ENCODE measurements around the gene ADGRD1.

Gene ADGRD1

GRCh38 chr12:131142891-131143657 lies 189.4 kb downstream of the ADGRD1 start:
- Mint-ChIP-seq H3K4me3 (no peak overlapping the region), H3K4me1 (peaks cover 6% of the 10 kb centered on the region), H3K9me3 (no peaks in the 10 kb centered on the region), H3K27ac (no peak overlapping the region), H3K27me3 (peaks cover 41% of the 10 kb centered on the region), H3K36me3 (no peaks in the 10 kb centered on the region)
- no peak for ATAC-seq

- no peak overlapping the region for H3K27ac Mint-ChIP-seq
- peaks cover 6% of the 10 kb centered on the region for H3K9me3 Mint-ChIP-seq
- peaks cover 50% of the 10 kb centered on the region for H3K27me3 Mint-ChIP-seq
- peaks cover 5% of the 10 kb centered on the region for H3K36me3 Mint-ChIP-seq
- no peak overlapping the region for H3K4me3 Mint-ChIP-seq
- peaks cover 6% of the 10 kb centered on the region for H3K4me1 Mint-ChIP-seq
- ATAC-seq, result no peak
These were observed 192.5 kb downstream of the ADGRD1 start for GRCh38 chr12:131146173-131146675.

GRCh38 chr12:131147293-131147692 lies 193.6 kb downstream of the ADGRD1 start:
- Mint-ChIP-seq H3K27ac (no peak overlapping the region), H3K9me3 (peaks cover 9% of the 10 kb centered on the region), H3K4me3 (no peak overlapping the region), H3K27me3 (peaks cover 60% of the 10 kb centered on the region), H3K4me1 (peaks cover 6% of the 10 kb centered on the region), H3K36me3 (peaks cover 5% of the 10 kb centered on the region)
- no peak for ATAC-seq

- Mint-ChIP-seq H3K27me3 (peaks cover 66% of the 10 kb centered on the region), H3K36me3 (peaks cover 5% of the 10 kb centered on the region), H3K4me3 (no peak overlapping the region), H3K4me1 (peaks cover 6% of the 10 kb centered on the region), H3K27ac (no peak overlapping the region), H3K9me3 (peaks cover 9% of the 10 kb centered on the region)
- no peak for ATAC-seq
These were observed 194.2 kb downstream of the ADGRD1 start for GRCh38 chr12:131147894-131148293.

GRCh38 chr12:131151558-131152345 lies 198.0 kb downstream of the ADGRD1 start:
- Mint-ChIP-seq H3K27me3 (peaks cover 75% of the 10 kb centered on the region), H3K9me3 (peaks cover 9% of the 10 kb centered on the region), H3K36me3 (peaks cover 5% of the 10 kb centered on the region), H3K4me1 (no peaks in the 10 kb centered on the region), H3K27ac (no peak overlapping the region), H3K4me3 (no peak overlapping the region)
- no peak for ATAC-seq

GRCh38 chr12:131152587-131152986 lies 198.9 kb downstream of the ADGRD1 start:
- Mint-ChIP-seq H3K27ac (no peak overlapping the region), H3K9me3 (peaks cover 9% of the 10 kb centered on the region), H3K27me3 (peaks cover 69% of the 10 kb centered on the region), H3K4me1 (no peaks in the 10 kb centered on the region), H3K4me3 (no peak overlapping the region), H3K36me3 (peaks cover 5% of the 10 kb centered on the region)
- ATAC-seq, result peak; percentile 48

DNA sequence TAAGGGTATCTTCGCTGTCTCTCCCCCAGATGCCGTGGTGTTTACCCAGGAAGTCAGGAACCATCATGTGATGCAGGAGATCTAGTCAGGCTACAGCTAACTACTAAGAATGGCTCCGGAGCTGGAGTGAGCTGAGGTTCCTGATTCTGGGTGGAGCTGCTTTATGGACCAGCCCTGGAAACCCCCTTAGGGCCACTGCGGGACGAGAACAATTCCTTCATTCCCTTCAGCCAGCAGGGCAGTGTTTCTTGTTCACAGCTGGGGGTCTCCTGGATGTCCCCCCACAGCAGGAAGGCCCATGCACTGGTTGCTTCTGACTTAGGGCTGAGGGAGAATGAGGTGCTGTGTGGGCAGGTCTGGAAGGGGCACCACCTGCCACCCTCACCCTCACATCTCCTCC lies 199.3 kb downstream of the ADGRD1 start:
- no peak overlapping the region for H3K4me3 Mint-ChIP-seq
- no peak for ATAC-seq
- H3K27ac Mint-ChIP-seq, result no peak overlapping the region
- peaks cover 65% of the 10 kb centered on the region for H3K27me3 Mint-ChIP-seq
- no peaks in the 10 kb centered on the region for H3K4me1 Mint-ChIP-seq
- H3K36me3 Mint-ChIP-seq, result peaks cover 5% of the 10 kb centered on the region
- peaks cover 9% of the 10 kb centered on the region for H3K9me3 Mint-ChIP-seq

DNA sequence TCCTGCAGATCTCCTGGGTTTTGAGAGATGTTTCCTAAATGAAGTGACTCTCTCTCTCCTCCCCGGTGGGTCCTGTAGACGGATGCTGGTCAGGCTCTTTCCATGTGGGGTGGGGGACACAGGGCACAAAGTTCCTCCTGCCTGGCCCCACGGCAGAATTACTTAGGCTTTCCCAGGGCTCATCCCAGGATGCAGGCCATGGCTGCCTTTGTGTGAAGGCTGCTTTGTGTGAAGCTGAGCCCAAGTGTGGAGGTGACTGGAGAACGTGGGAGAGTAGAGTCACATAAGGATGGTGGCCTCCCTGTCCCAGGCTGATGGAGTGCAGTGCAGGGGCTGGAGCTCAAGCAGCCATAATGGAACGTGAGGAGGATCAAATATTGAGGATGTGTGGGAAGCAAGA lies 200.2 kb downstream of the ADGRD1 start:
- Mint-ChIP-seq H3K27me3 (peaks cover 57% of the 10 kb centered on the region), H3K4me1 (no peaks in the 10 kb centered on the region), H3K9me3 (peaks cover 9% of the 10 kb centered on the region), H3K27ac (no peak overlapping the region), H3K36me3 (peaks cover 5% of the 10 kb centered on the region), H3K4me3 (no peak overlapping the region)
- no peak for ATAC-seq

GRCh38 chr12:131155131-131155530 lies 201.4 kb downstream of the ADGRD1 start:
- Mint-ChIP-seq H3K4me1 (no peaks in the 10 kb centered on the region), H3K27ac (no peak overlapping the region), H3K9me3 (peaks cover 9% of the 10 kb centered on the region), H3K4me3 (no peak overlapping the region), H3K27me3 (peaks cover 46% of the 10 kb centered on the region), H3K36me3 (peaks cover 5% of the 10 kb centered on the region)
- ATAC-seq, result no peak

DNA sequence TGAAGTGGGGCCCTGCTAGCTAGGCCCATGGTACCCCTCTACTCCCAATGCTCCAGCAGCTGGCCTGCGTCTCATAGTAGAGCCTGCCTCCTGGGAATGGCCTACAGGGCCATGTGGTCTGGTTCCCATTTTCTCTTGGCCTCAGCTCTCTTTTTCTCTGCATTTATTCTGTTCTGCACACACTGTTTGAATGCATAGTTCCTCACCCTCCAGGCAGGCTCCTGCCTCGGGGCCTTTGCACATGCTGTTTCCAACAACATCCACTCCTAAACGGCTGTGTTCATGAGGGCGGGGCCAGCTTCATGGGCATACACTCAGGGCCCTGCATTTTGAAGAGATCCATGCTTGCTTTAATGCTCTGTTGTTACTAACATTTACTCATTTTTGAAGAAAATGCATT lies 204.0 kb downstream of the ADGRD1 start:
- no peak for ATAC-seq

GRCh38 chr12:131159660-131160059 lies 206.0 kb downstream of the ADGRD1 start:
- ATAC-seq, result no peak
- no peak overlapping the region for H3K27ac Mint-ChIP-seq
- H3K4me3 Mint-ChIP-seq, result no peak overlapping the region
- peaks cover 8% of the 10 kb centered on the region for H3K27me3 Mint-ChIP-seq
- H3K36me3 Mint-ChIP-seq, result no peaks in the 10 kb centered on the region
- no peaks in the 10 kb centered on the region for H3K9me3 Mint-ChIP-seq
- no peaks in the 10 kb centered on the region for H3K4me1 Mint-ChIP-seq

More for the DNA sequence above, 204.0 kb downstream of the ADGRD1 start:
- H3K9me3 Mint-ChIP-seq, result no peaks in the 10 kb centered on the region
- no peaks in the 10 kb centered on the region for H3K4me1 Mint-ChIP-seq
- H3K27ac Mint-ChIP-seq, result no peak overlapping the region
- H3K4me3 Mint-ChIP-seq, result no peak overlapping the region
- peaks cover 23% of the 10 kb centered on the region for H3K27me3 Mint-ChIP-seq
- no peaks in the 10 kb centered on the region for H3K36me3 Mint-ChIP-seq

DNA sequence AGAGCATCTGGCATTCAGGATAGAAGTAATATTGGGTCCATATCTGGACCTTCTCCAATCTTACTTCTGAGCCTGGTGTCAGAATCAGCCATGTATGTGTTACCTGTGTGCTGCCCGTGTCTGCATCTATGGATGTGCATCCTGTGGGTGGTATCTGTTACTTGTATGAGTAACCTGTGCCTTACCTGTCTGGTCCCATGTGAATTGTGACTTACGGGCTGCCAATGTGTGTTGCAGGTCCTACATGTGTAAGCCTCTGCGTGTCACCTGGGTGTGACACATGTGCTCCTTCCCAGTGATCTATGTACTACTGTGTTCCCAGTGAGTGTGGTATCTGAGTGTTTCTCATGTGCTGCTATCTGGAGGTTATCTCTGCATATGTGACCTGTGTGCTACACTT lies 208.4 kb downstream of the ADGRD1 start:
- Mint-ChIP-seq H3K9me3 (no peaks in the 10 kb centered on the region), H3K27ac (no peak overlapping the region), H3K4me3 (no peak overlapping the region), H3K36me3 (no peaks in the 10 kb centered on the region), H3K4me1 (no peaks in the 10 kb centered on the region), H3K27me3 (peaks cover 28% of the 10 kb centered on the region)
- ATAC-seq, result no peak

DNA sequence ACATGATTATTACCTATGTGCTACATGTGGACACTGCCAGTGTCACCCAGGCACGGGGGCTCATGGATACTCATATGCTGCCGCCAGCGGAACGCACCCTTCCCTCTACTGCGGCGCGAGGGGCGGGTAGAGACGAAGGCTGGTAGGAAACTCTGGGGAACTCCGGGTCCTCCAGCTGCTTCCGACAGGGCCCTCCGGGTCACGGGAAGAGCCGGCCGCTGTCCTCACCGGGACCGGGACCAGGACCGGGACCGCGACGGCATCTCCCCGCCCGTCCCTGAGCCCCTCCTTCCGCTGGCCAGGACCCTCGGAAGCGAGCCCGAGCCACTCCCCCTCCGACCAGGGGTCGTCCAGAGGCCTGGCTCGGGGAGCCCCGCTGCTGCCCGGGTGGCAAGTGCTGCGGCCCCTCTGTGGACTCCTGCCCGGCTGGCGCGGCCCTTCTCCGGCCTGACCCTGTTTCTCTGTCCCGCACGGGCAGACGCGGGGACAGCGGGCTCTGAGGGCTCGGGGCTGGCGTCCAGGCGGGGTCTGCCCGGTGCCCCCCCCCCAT lies 209.6 kb downstream of the ADGRD1 start:
- Mint-ChIP-seq H3K9me3 (no peaks in the 10 kb centered on the region), H3K4me3 (no peak overlapping the region), H3K36me3 (no peaks in the 10 kb centered on the region), H3K27ac (no peak overlapping the region), H3K27me3 (peaks cover 40% of the 10 kb centered on the region), H3K4me1 (no peaks in the 10 kb centered on the region)
- ATAC-seq, result peak; percentile 3

DNA sequence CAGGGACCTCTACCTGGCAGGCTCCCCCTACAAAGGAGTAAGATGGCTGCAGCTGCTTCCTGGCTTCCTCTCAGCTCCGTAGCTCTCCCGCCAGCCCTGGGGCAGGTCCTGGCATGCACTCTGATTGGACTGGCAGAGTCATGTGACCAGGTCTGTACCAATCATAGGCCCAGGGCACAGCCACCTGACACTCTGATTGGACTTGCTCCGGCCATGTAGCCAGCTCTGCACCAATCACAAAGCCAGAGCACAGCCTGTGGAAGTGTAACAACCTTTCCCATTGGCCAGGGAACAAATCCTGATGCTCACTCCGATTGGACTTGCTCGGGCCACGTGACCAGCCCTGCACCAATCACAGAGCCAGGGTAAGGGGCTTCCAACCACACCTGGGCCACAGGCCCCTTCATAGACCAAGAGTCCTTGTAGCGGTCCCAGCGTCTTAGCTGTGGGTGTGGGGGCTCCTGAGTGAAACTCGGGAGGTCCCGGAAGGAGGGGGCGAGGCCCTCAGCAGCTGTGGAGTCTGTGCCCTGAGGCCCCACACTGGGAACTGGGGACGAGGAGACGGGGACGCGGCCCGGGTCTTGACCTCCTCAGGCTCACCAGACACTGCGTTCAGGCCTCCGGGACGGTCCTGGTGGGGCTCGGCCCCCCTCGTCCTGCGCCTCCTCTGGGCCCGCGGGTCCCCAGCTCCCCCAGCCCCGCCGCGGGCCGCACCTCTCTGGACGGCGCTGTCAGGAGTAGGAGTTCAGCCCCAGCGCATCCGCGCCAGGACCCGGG lies 210.6 kb downstream of the ADGRD1 start:
- H3K4me3 Mint-ChIP-seq, result no peak overlapping the region
- ATAC-seq, result no peak
- no peaks in the 10 kb centered on the region for H3K4me1 Mint-ChIP-seq
- H3K9me3 Mint-ChIP-seq, result no peaks in the 10 kb centered on the region
- no peak overlapping the region for H3K27ac Mint-ChIP-seq
- H3K27me3 Mint-ChIP-seq, result peaks cover 50% of the 10 kb centered on the region
- no peaks in the 10 kb centered on the region for H3K36me3 Mint-ChIP-seq

- Mint-ChIP-seq H3K9me3 (no peaks in the 10 kb centered on the region), H3K4me3 (no peak overlapping the region), H3K27ac (no peak overlapping the region), H3K27me3 (peaks cover 55% of the 10 kb centered on the region), H3K4me1 (no peaks in the 10 kb centered on the region), H3K36me3 (no peaks in the 10 kb centered on the region)
- ATAC-seq, result peak; percentile 4
These were observed 213.0 kb downstream of the ADGRD1 start for GRCh38 chr12:131166717-131167116.
